OCI-LY3 (cell line): ENCODE data around the gene SPDYC.

Experiments used
- H2AFZ ChIP-seq: fragments of 200-600, 300-600 bp; shearing (Covaris generic); 2 replicates; pipeline ENCODE4 v1.6.0; 2014; ENCODE audit warnings: antibody characterized with exemption, low read depth, low read length
- H3K27ac ChIP-seq: fragments of 200-600, 300-600 bp; sonication (generic); 2 replicates; pipeline ENCODE4 v1.5.1; 2014; ENCODE audit warnings: mild to moderate bottlenecking, low read length, moderate library complexity, mixed read lengths
- H3K27me3 ChIP-seq: fragments of 200-600, 300-600 bp; sonication (generic); 2 replicates; pipeline ENCODE4 v1.6.1; 2014; ENCODE audit warnings: low read depth, low read length, mixed read lengths
- H3K36me3 ChIP-seq: fragments of 200-600, 300-600 bp; sonication (generic); replicated peaks from 2 replicates; pipeline ENCODE3; 2014; ENCODE audit warnings: low read depth, low read length, mixed read lengths
- H3K4me1 ChIP-seq: fragments of 300-600, 200-600 bp; sonication (generic); 2 replicates; pipeline ENCODE4 v1.6.1; 2014; ENCODE audit warnings: low read length, mixed read lengths
- H3K4me2 ChIP-seq: fragments of 200-600, 300-600 bp; sonication (generic); 2 replicates; pipeline ENCODE4 v1.6.1; 2014; ENCODE audit warnings: low read length, mixed read lengths
- H3K4me3 ChIP-seq: fragments of 300-600, 200-600 bp; sonication (generic); 2 replicates; pipeline ENCODE4 v1.5.1; 2014; ENCODE audit warnings: antibody characterized with exemption, mild to moderate bottlenecking, low read length, moderate library complexity
- H3K79me2 ChIP-seq: fragments of 300-600, 200-600 bp; shearing (Covaris generic); 2 replicates; pipeline ENCODE4 v1.6.1; 2014; ENCODE audit warnings: mild to moderate bottlenecking, low read length, mixed read lengths
- H3K9ac ChIP-seq: fragments of 300-600, 200-600 bp; shearing (Covaris generic); 2 replicates; pipeline ENCODE4 v1.6.0; 2014; ENCODE audit warnings: mild to moderate bottlenecking, low read length, moderate library complexity
- H3K9me3 ChIP-seq: fragments of 200-600, 300-600 bp; shearing (Covaris generic); 2 replicates; pipeline ENCODE4 v1.6.1; 2014; ENCODE audit warnings: low read length, mixed read lengths; ENCODE audit not compliant: insufficient read depth
- H4K20me1 ChIP-seq: fragments of 200-600, 300-600 bp; sonication (generic); 2 replicates; pipeline ENCODE4 v1.6.1; 2016; ENCODE audit warnings: low read length, mixed read lengths; ENCODE audit not compliant: insufficient read depth
- EZH2phosphoT487 ChIP-seq: fragments of 200-600 bp; shearing (Covaris generic); IDR thresholded peaks from 2 replicates; pipeline ENCODE4 v1.6.1; 2018; ENCODE audit warnings: antibody characterized with exemption, mixed run types, low read depth
- TF ChIP-seq, protein P1 (sequence below): fragments of 200-600, 300-600 bp; sonication (generic); IDR thresholded peaks from 2 replicates; pipeline ENCODE4 v1.5.1; 2014; ENCODE audit warnings: antibody characterized with exemption, low read length, low read depth

Gene SPDYC

DNA sequence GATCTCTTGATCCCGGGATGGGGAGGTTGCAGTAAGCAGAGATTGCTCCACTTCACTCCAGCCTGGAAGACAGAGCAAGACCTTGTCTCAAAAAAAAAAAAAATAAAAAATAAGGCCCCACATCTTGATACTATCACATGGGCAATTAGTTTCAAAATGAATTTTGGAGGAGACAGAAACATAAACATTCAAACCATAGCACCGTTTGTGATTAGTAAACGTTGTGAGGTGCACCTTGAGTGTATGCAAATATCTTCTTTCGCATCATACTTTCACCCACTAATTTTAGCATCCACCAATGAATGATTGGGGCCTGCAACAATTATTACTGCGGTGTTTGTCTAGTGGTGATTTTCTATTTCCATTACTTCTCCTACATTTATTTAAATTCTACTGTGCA is 11.0 kb upstream of the SPDYC start:
- Histone ChIP-seq H3K27ac (no peak overlapping the region), H3K4me3 (no peak overlapping the region), H3K27me3 (no peaks in the 10 kb centered on the region), H3K79me2 (no peaks in the 10 kb centered on the region), H3K9ac (no peak overlapping the region), H3K9me3 (no peaks in the 10 kb centered on the region), H3K4me2 (no peak overlapping the region), H4K20me1 (no peaks in the 10 kb centered on the region), H2AFZ (no peak overlapping the region), H3K36me3 (no peaks in the 10 kb centered on the region), H3K4me1 (peaks cover 10% of the 10 kb centered on the region)
- TF ChIP-seq, protein P1, sequence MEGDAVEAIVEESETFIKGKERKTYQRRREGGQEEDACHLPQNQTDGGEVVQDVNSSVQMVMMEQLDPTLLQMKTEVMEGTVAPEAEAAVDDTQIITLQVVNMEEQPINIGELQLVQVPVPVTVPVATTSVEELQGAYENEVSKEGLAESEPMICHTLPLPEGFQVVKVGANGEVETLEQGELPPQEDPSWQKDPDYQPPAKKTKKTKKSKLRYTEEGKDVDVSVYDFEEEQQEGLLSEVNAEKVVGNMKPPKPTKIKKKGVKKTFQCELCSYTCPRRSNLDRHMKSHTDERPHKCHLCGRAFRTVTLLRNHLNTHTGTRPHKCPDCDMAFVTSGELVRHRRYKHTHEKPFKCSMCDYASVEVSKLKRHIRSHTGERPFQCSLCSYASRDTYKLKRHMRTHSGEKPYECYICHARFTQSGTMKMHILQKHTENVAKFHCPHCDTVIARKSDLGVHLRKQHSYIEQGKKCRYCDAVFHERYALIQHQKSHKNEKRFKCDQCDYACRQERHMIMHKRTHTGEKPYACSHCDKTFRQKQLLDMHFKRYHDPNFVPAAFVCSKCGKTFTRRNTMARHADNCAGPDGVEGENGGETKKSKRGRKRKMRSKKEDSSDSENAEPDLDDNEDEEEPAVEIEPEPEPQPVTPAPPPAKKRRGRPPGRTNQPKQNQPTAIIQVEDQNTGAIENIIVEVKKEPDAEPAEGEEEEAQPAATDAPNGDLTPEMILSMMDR, result no peak
- TF ChIP-seq EZH2phosphoT487, result no peak

DNA sequence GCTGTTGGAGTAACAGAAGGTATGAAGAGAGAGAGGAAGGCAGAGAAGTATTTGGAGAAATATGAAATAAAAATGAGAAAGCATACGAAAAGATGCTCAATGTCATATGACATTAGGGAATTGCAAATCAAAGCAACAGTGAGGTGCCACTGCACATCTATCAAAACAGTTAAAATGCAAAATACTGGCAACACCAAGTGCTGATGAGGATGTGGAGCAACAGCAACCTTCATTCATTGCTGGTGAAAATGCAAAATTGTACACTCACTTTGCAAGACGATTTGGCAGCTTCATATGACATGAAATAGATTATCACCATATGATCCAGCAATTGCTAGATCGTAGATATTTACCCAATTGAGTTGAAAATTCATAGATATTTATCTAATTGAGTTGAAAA is 9.4 kb upstream of the SPDYC start:
- H3K9me3 ChIP-seq, result no peaks in the 10 kb centered on the region
- no peaks in the 10 kb centered on the region for H3K36me3 ChIP-seq
- H3K27ac ChIP-seq, result no peak overlapping the region
- no peaks in the 10 kb centered on the region for H4K20me1 ChIP-seq
- H3K9ac ChIP-seq, result no peak overlapping the region
- peaks cover 10% of the 10 kb centered on the region for H3K4me1 ChIP-seq
- no peaks in the 10 kb centered on the region for H3K79me2 ChIP-seq
- H2AFZ ChIP-seq, result no peak overlapping the region
- no peaks in the 10 kb centered on the region for H3K27me3 ChIP-seq
- no peak overlapping the region for H3K4me2 ChIP-seq
- TF ChIP-seq, protein P1, result no peak
- no peak for TF ChIP-seq EZH2phosphoT487
- H3K4me3 ChIP-seq, result no peak overlapping the region

DNA sequence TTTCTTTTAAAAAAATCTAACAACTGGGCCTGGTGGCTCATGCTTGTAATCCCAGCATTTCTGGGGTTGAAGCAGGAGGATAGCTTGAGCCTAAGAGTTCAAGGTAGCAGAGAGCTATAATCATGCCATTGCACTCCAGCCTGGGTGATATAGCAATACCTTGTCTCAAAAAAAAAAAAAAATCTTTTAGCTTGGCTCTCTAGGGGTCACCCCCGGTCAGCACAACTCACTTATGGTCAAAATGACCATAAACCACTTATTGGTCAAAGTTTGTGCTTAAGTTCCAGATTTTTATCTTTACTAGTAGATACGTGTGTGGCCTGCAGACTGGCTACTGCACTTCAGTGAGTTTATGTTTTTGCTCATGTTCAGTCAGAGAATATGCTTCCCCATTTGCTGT is 6.3 kb upstream of the SPDYC start:
- Histone ChIP-seq H3K9me3 (no peaks in the 10 kb centered on the region), H4K20me1 (no peaks in the 10 kb centered on the region), H3K27ac (no peak overlapping the region), H3K4me2 (no peak overlapping the region), H2AFZ (no peak overlapping the region), H3K9ac (no peak overlapping the region), H3K4me3 (no peak overlapping the region), H3K36me3 (no peaks in the 10 kb centered on the region), H3K27me3 (no peaks in the 10 kb centered on the region), H3K79me2 (no peaks in the 10 kb centered on the region), H3K4me1 (peaks cover 9% of the 10 kb centered on the region)
- no peak for TF ChIP-seq EZH2phosphoT487
- TF ChIP-seq, protein P1, result no peak

GRCh38 chr11:65165410-65166317 is 4.4 kb upstream of the SPDYC start:
- Histone ChIP-seq H3K4me2 (no peak overlapping the region), H3K9ac (no peak overlapping the region), H3K36me3 (no peaks in the 10 kb centered on the region), H4K20me1 (no peaks in the 10 kb centered on the region), H3K27ac (no peak overlapping the region), H3K4me1 (no peaks in the 10 kb centered on the region), H3K27me3 (no peaks in the 10 kb centered on the region), H2AFZ (no peak overlapping the region), H3K4me3 (no peak overlapping the region), H3K9me3 (no peaks in the 10 kb centered on the region), H3K79me2 (no peaks in the 10 kb centered on the region)
- TF ChIP-seq, protein P1, result no peak
- no peak for TF ChIP-seq EZH2phosphoT487
